Measurements from ENCODE around the gene RALGPS1. TPM values are rescaled to one million over a fixed set of nuclear protein-coding genes. Genes with fewer than 3 reads are reported as not detected.

Gene RALGPS1
- total and polyA plus RNA-seq, 2 of the 13 experiments (the other 11 are each of a cell fraction or from before 2014, with no cell fraction given) = 3.7 to 6.5 TPM

GRCh38 chr9:127059765-127060361 is 145.3 kb downstream of the RALGPS1 start:
- H3K79me2 ChIP-seq (ENCODE audit: insufficient read depth, low read length) = no peaks in the 10 kb centered on the region
- ATAC-seq (no peak), FAIRE-seq (no peak), DNase-seq (ENCODE audit: low spot score) (no peak)
- H3K4me3 ChIP-seq (replicated peaks in 1 of 3; ENCODE audit: insufficient read depth in 1 of 3, low read depth in 2 of 3, low read length in 3 of 3) = no peak overlapping the region
- H3K27me3 ChIP-seq (ENCODE audit: control insufficient read depth in 1 of 2, insufficient read depth in 2 of 2, low read length in 2 of 2) = no peaks in the 10 kb centered on the region
- H3K36me3 ChIP-seq (replicated peaks in 1 of 2; ENCODE audit: control insufficient read depth in 1 of 2, insufficient read depth in 2 of 2, low read length in 2 of 2) = no peaks in the 10 kb centered on the region
- no TSS peak for BruUV-seq (replicated peaks)
- H3K9me3 ChIP-seq (ENCODE audit: low read length) = no peaks in the 10 kb centered on the region
- no peak overlapping the region for H3K9ac ChIP-seq (ENCODE audit: insufficient read depth, low read depth, low read length)
- in situ Hi-C loops (cut with HindIII; ENCODE audit: extremely low pct_ligation_motif_present, low pct_unique_long_range_greater_than_20kb) (no loop called here), intact Hi-C loops (cut with micrococcal nuclease; ENCODE audit: unreplicated experiment) (no loop called here)
- H2AFZ ChIP-seq (ENCODE audit: low read length) = no peak overlapping the region
- TF ChIP-seq SUZ12 (IDR thresholded peaks at IDR 0.05; ENCODE audit: low read depth, low read length) (no peak), THAP8 (CRISPR knock-in tag; IDR thresholded peaks at IDR 0.05; ENCODE audit: borderline replicate concordance) (no peak), MAZ (IDR thresholded peaks at IDR 0.05; ENCODE audit: borderline replicate concordance, low read depth, low read length) (no peak), MAZ (CRISPR knock-in tag; IDR thresholded peaks at IDR 0.05; ENCODE audit: low read depth) (no peak), BORCS8-MEF2B (CRISPR knock-in tag; IDR thresholded peaks at IDR 0.05) (no peak), ZNF672 (CRISPR knock-in tag; IDR thresholded peaks at IDR 0.05) (no peak), ZNF577 (CRISPR knock-in tag; IDR thresholded peaks at IDR 0.05; ENCODE audit: borderline replicate concordance, low read depth) (no peak), ZNF510 (CRISPR knock-in tag; IDR thresholded peaks at IDR 0.05; ENCODE audit: low read depth) (no peak), RBAK (CRISPR knock-in tag; IDR thresholded peaks at IDR 0.05) (no peak), HNF4A (CRISPR knock-in tag; IDR thresholded peaks at IDR 0.05) (no peak), RFXANK (CRISPR knock-in tag; IDR thresholded peaks at IDR 0.05) (no peak), TFAP4 (IDR thresholded peaks at IDR 0.05; ENCODE audit: borderline replicate concordance, low read depth) (no peak), ELF1 (CRISPR knock-in tag; IDR thresholded peaks at IDR 0.05) (no peak), KDM6A (CRISPR knock-in tag; IDR thresholded peaks at IDR 0.05; ENCODE audit: low read depth) (no peak), TCF7 (IDR thresholded peaks at IDR 0.05; ENCODE audit: low read depth) (no peak), ZNF207 (IDR thresholded peaks at IDR 0.05; ENCODE audit: borderline replicate concordance) (no peak)
- H3K4me1 ChIP-seq (ENCODE audit: insufficient read depth, low read length) = peaks cover 10% of the 10 kb centered on the region
- WGBS (ENCODE audit: low lambda C conversion rate) = 96% methylated on average over 4 of the region's 4 CpGs
- H3K4me2 ChIP-seq (ENCODE audit: low read depth, low read length) = no peak overlapping the region
- no peaks in the 10 kb centered on the region for H4K20me1 ChIP-seq (ENCODE audit: insufficient read depth, low read length)
- H3K27ac ChIP-seq (ENCODE audit: extremely low read length, insufficient read depth, low read length) = no peak overlapping the region
- CTCF ChIA-PET (ENCODE audit: low intra/inter-chr PET ratio, low total read pairs) = no interaction called here
- POLR2A ChIA-PET = no interaction called here

Data from HepG2 (cell line).